CD14-positive monocyte (primary cell): ENCODE results near the gene CEP250. TPM values are rescaled to one million over a fixed set of nuclear protein-coding genes. Genes with fewer than 3 reads are reported as not detected.

ENCODE experiments used
- DNase-seq, 3 donors: peaks; one replicate each; pipeline ENCODE4 v3.0.0-alpha.2; 2011 to 2022
- H2AFZ ChIP-seq: 2 replicates; pipeline ENCODE4 v1.6.0; 2012; ENCODE audit warnings: mild to moderate bottlenecking, low read depth, low read length, inconsistent platforms; ENCODE audit not compliant: insufficient read depth, poor library complexity, severe bottlenecking
- H3K27ac ChIP-seq, 2 donors: 1 replicate in 1 of 2; 2 replicates in 1 of 2; pipeline ENCODE4 v1.5.1; 2012 to 2013; ENCODE audit warnings: low read length in 2 of 2, control low read depth in 1 of 2, inconsistent platforms in 1 of 2, low read depth in 1 of 2, mild to moderate bottlenecking in 1 of 2
- H3K27me3 ChIP-seq, 2 donors: one replicate each; pipeline versions ENCODE4 v1.6.0 to v1.6.1; 2011 to 2013; ENCODE audit warnings: low read length in 2 of 2; ENCODE audit not compliant: control insufficient read depth in 2 of 2, insufficient read depth in 2 of 2
- H3K36me3 ChIP-seq, 2 donors: replicated peaks in 1 of 2; 1 replicate in 1 of 2; 2 replicates in 1 of 2; pipeline versions ENCODE4 v1.5.1 to v1.6.1; 2012 to 2013; ENCODE audit warnings: low read length in 2 of 2, control low read depth in 1 of 2, inconsistent platforms in 1 of 2, mild to moderate bottlenecking in 1 of 2; ENCODE audit not compliant: insufficient read depth in 2 of 2, control insufficient read depth in 1 of 2
- H3K4me1 ChIP-seq, 2 donors: 1 replicate in 1 of 2; 2 replicates in 1 of 2; pipeline versions ENCODE4 v1.5.1 to v1.6.1; 2012 to 2013; ENCODE audit warnings: low read length in 2 of 2, control low read depth in 1 of 2, inconsistent platforms in 1 of 2, mild to moderate bottlenecking in 1 of 2, moderate library complexity in 1 of 2; ENCODE audit not compliant: insufficient read depth in 2 of 2, control insufficient read depth in 1 of 2
- H3K4me2 ChIP-seq: replicated peaks from 2 replicates; pipeline ENCODE3; 2012; ENCODE audit warnings: low read length, moderate library complexity, mild to moderate bottlenecking; ENCODE audit not compliant: poor library complexity, severe bottlenecking; ENCODE audit errors: extremely low read depth
- H3K4me3 ChIP-seq, 3 experiments: fragments of 200-600 bp in 1 of 3; sonication (generic) in 1 of 3; replicated peaks in 1 of 3; 1 replicate in 2 of 3; 2 replicates in 1 of 3; pipeline ENCODE4 v1.5.1; 2011 to 2013; ENCODE audit warnings: low read length in 3 of 3, mild to moderate bottlenecking in 3 of 3, control low read depth in 2 of 3, low read depth in 2 of 3, inconsistent platforms in 1 of 3, moderate library complexity in 1 of 3
- H3K79me2 ChIP-seq: 2 replicates; pipeline ENCODE4 v1.6.0; 2012; ENCODE audit warnings: mild to moderate bottlenecking, control low read depth, inconsistent platforms, low read length, moderate library complexity; ENCODE audit not compliant: insufficient read depth
- H3K9ac ChIP-seq: 2 replicates; pipeline ENCODE4 v1.6.0; 2017; ENCODE audit warnings: low read length, mild to moderate bottlenecking; ENCODE audit not compliant: insufficient read depth, poor library complexity, severe bottlenecking
- H3K9me3 ChIP-seq, 2 donors: replicated peaks in 1 of 2; 1 replicate in 1 of 2; 2 replicates in 1 of 2; pipeline versions ENCODE4 v1.5.1 to v1.6.1; 2012 to 2013; ENCODE audit warnings: low read length in 2 of 2, control low read depth in 1 of 2; ENCODE audit not compliant: control insufficient read depth in 1 of 2, insufficient read depth in 1 of 2
- H4K20me1 ChIP-seq: 2 replicates; pipeline ENCODE4 v1.6.0; 2012; ENCODE audit warnings: mild to moderate bottlenecking, low read length, control low read depth, moderate library complexity; ENCODE audit not compliant: insufficient read depth
- H3K27ac Mint-ChIP-seq, 7 donors: one replicate each; pipeline ENCODE4 v1.8.0; 2020; ENCODE audit warnings: mild to moderate bottlenecking in 7 of 7, mixed read lengths in 7 of 7, moderate library complexity in 6 of 7, inconsistent platforms in 2 of 7
- H3K27me3 Mint-ChIP-seq, 3 donors: one replicate each; pipeline ENCODE4 v1.8.0; 2021 to 2022; ENCODE audit warnings: low read depth in 3 of 3, mild to moderate bottlenecking in 3 of 3, mixed read lengths in 3 of 3, moderate library complexity in 3 of 3, inconsistent platforms in 1 of 3
- H3K36me3 Mint-ChIP-seq, 2 donors: one replicate each; pipeline ENCODE4 v1.8.0; 2020; ENCODE audit warnings: mixed read lengths in 2 of 2, inconsistent platforms in 1 of 2, mild to moderate bottlenecking in 1 of 2
- H3K4me1 Mint-ChIP-seq: one replicate; pipeline ENCODE4 v1.8.0; 2020; ENCODE audit warnings: mild to moderate bottlenecking, mixed read lengths
- H3K4me3 Mint-ChIP-seq, 2 donors: one replicate each; pipeline ENCODE4 v1.8.0; 2020; ENCODE audit warnings: mild to moderate bottlenecking in 2 of 2, mixed read lengths in 2 of 2, moderate library complexity in 1 of 2
- H3K9me3 Mint-ChIP-seq, 7 donors: one replicate each; pipeline ENCODE4 v1.8.0; 2020 to 2022; ENCODE audit warnings: mixed read lengths in 7 of 7, mild to moderate bottlenecking in 6 of 7, moderate library complexity in 6 of 7, inconsistent platforms in 2 of 7
- WGBS: methylation state at CpG from one replicate; pipeline ENCODE4 v1.1.5; 2013; ENCODE audit warnings: missing lambda C conversion rate; ENCODE audit not compliant: insufficient coverage; 5-methylcytosine and 5-hydroxymethylcytosine counted together
- intact Hi-C, 2 donors: fragments of 100-400 bp; cut with micrococcal nuclease; formaldehyde crosslinking; loops; one replicate each; pipeline versions ENCODE4 v1.15.0 to v1.15.1; 2023
- polyA plus RNA-seq, 3 donors: library from polyadenylated mRNA; depleted of rRNA in 1 of 3; unstranded in 2 of 3; stranded (reverse) in 1 of 3; fragments of 300-500 nt in 2 of 3; fragments of >200 nt in 1 of 3; fragmentation: Illumina TruSeq in 2 of 3; gene quantifications; 1 replicate in 2 of 3; 2 replicates in 1 of 3; pipeline ENCODE4 v1.2.3, GENCODE V29; 2012 to 2021
- TF ChIP-seq, protein P1 (sequence below): fragments of 200-600 bp; IDR thresholded peaks from one replicate; pipeline ENCODE4 v1.8.0; 2022; ENCODE audit warnings: antibody characterized with exemption, mild to moderate bottlenecking

The CEP250 gene
- polyA plus RNA-seq, 3 donors, result 0.81 to 5.9 (median 1.2) TPM

DNA sequence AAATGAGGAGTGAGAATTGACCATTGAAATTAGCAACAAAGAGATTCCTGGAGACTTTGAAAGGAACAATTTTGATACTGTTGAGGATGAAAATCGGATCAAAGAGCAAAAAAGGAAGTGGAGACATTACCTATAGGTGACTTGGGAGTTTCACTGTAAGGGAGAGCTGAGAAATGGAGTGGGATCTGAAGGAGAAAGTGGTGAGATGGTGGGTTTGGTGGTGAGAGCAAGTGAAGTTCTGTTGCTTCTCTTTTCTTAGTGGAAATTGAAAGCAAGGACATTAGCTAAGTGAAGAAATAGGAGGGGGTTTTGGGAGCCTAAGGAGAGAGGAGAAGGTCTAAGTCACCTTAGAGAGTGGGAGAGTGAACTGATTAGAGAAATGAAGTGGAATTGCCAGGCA lies 90.7 kb downstream of the CEP250 start:
- no peak overlapping the region for H3K4me2 ChIP-seq

DNA sequence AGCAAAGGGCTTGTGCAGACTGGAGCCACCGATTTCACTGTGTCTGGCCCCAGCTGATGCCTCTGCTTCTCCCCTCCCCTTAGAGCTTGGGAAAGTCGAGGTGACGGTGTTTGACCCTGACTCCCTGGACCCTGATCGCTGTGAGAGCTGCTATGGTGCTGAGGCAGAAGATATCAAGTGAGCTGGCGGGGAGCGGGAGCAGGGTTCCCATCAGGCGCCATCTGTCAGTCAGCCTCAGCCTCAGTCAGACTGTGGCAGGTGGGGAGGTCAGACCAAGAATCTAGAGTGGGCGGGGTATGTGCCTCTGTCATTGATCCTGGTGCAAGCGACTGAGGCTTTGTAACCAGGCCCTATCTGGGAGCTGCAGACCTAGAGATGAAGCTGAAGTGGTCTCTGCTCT lies 91.9 kb downstream of the CEP250 start:
- Histone ChIP-seq H3K9ac (no peak overlapping the region), H3K27ac (no peak overlapping the region), H4K20me1 (no peaks in the 10 kb centered on the region), H3K36me3 (peaks cover 42 to 70% of the 10 kb centered on the region in 2 donors), H3K27me3 (no peaks in the 10 kb centered on the region), H3K4me2 (no peak overlapping the region), H3K4me1 (peaks cover 4 to 5% of the 10 kb centered on the region in 2 donors), H3K9me3 (no peaks in the 10 kb centered on the region), H3K79me2 (peaks cover under 1% of the 10 kb centered on the region), H2AFZ (no peak overlapping the region), H3K4me3 (no peak overlapping the region)
- Mint-ChIP-seq H3K36me3 (peaks cover 31 to 39% of the 10 kb centered on the region in 2 donors), H3K27ac (no peak overlapping the region), H3K4me1 (peaks cover 5% of the 10 kb centered on the region), H3K4me3 (no peak overlapping the region), H3K9me3 (no peaks in the 10 kb centered on the region), H3K27me3 (no peaks in the 10 kb centered on the region)
- intact Hi-C loops, result no loop called here
- 98% methylated on average over 6 of the region's 9 CpGs for WGBS
- TF ChIP-seq, protein P1, sequence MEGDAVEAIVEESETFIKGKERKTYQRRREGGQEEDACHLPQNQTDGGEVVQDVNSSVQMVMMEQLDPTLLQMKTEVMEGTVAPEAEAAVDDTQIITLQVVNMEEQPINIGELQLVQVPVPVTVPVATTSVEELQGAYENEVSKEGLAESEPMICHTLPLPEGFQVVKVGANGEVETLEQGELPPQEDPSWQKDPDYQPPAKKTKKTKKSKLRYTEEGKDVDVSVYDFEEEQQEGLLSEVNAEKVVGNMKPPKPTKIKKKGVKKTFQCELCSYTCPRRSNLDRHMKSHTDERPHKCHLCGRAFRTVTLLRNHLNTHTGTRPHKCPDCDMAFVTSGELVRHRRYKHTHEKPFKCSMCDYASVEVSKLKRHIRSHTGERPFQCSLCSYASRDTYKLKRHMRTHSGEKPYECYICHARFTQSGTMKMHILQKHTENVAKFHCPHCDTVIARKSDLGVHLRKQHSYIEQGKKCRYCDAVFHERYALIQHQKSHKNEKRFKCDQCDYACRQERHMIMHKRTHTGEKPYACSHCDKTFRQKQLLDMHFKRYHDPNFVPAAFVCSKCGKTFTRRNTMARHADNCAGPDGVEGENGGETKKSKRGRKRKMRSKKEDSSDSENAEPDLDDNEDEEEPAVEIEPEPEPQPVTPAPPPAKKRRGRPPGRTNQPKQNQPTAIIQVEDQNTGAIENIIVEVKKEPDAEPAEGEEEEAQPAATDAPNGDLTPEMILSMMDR, result no peak
- no peak for DNase-seq

More for the DNA sequence above, 90.7 kb downstream of the CEP250 start:
- Mint-ChIP-seq H3K4me3 (no peak overlapping the region), H3K9me3 (no peaks in the 10 kb centered on the region), H3K27ac (no peak overlapping the region), H3K27me3 (peaks cover 0 to under 1% (median 0%) of the 10 kb centered on the region in 3 donors), H3K4me1 (peaks cover 11% of the 10 kb centered on the region), H3K36me3 (peaks cover 31 to 39% of the 10 kb centered on the region in 2 donors)
- 73% methylated on average over 1 of the region's 1 CpG for WGBS
- Histone ChIP-seq H3K9me3 (no peaks in the 10 kb centered on the region), H3K9ac (no peak overlapping the region), H3K4me1 (peaks cover 12 to 17% of the 10 kb centered on the region in 2 donors), H4K20me1 (no peaks in the 10 kb centered on the region), H3K27ac (no peak overlapping the region), H3K27me3 (no peaks in the 10 kb centered on the region), H2AFZ (no peak overlapping the region), H3K36me3 (peaks cover 32 to 58% of the 10 kb centered on the region in 2 donors), H3K79me2 (peaks cover 4% of the 10 kb centered on the region), H3K4me3 (no peak overlapping the region)
- intact Hi-C loops, result no loop called here
- TF ChIP-seq, protein P1, result no peak
- DNase-seq, result no peak
